NCI-H1417 treated with DMSO at 0.1 percent for 48 hours (cell line): ENCODE data around the gene AGER.
"Not testable (repeated sequence)": the region's sequence is repeated elsewhere in the genome, so short reads cannot be mapped to it uniquely, and the experiment has no call there.

ENCODE experiments used
- DNase-seq: peaks from one replicate; lab custom pipeline; 2025; lab: John Stamatoyannopoulos, UW

The AGER gene

GRCh38 chr6:32198866-32199265 lies 14.8 kb upstream of the AGER start:
- no peak for DNase-seq

DNA sequence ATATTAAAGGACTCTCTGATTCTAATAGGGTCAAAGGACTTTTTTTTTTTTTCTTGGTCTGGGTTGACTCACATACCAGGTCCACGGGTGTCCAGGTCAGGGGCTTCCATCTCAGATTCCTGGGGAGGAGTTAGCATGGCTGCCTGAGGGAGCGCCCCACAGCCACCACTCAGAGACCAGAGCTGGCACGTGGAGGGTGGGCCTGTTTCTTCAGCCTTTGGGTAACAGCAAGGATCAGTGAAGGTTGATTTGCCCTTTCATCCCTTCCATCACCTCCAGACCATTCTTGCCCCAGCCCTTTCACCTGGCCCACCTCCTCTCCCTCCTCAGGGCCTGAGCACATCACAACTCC lies 14.3 kb upstream of the AGER start:
- no peak for DNase-seq

GRCh38 chr6:32196682-32197616 lies 12.9 kb upstream of the AGER start:
- peak; percentile 10 for DNase-seq

DNA sequence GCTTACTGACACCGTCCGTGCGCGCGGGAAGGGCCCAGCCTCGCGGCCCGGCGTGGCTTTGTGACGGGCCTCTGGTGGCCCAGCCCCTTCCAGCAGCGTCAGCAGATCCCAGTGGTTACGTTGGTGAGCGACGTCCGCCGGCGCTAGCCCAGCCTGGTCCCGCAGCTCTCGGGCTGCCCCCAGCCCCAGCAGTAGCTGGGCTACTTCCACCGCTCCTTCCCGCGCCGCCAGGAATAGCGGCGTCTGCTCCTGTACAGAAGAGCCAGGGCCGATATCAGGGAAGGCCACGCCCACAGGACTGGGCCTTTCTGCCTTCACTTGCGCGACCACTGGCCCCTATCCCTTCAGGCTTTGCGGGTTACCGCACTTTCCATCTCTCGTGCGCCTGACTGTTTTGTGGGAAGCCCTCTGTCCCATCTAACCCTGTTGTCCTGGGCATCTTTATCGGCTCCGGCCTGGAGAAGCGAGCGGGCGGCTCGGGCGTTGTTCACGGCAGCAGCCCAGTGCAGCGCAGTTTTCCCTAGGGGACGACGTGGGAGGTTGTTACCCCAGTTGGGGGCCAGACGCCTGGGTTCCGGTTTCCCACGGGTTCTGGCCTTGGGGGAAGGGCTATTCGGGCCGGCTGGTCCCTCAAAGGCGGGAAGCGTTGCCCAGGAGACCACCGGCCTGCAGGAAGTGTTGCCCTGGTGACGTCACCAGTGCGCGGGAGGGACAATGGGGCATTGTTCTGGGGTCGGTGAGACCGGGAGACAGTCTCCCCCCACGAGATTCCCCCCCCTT lies 12.0 kb upstream of the AGER start:
- DNase-seq: peak; percentile 18

- DNase-seq: peak; percentile 82
These were observed 11.5 kb upstream of the AGER start for GRCh38 chr6:32195652-32195901.

- no peak for DNase-seq
These were observed 11.0 kb upstream of the AGER start for GRCh38 chr6:32194825-32195651.

DNA sequence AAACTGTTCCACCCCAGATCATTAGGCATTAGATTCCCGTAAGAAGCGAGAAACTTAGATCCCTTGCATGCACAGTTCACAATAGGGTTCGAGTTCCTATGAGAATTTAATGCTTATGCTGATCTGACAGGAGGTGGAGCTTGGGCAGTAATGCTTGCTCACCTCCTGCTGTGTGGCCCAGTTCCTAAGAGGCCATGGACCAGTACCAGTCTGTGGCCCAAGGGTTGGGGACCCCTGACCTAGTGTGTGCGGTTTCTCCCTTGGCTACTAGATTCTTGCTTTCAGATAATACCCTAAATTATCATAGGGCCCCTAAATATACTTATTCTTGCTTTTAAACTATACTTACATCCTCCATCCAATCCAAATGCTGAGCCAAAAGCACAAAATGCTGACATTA lies 10.3 kb upstream of the AGER start:
- no peak for DNase-seq

GRCh38 chr6:32193096-32193495 lies 9.0 kb upstream of the AGER start:
- DNase-seq: not testable (repeated sequence)

DNA sequence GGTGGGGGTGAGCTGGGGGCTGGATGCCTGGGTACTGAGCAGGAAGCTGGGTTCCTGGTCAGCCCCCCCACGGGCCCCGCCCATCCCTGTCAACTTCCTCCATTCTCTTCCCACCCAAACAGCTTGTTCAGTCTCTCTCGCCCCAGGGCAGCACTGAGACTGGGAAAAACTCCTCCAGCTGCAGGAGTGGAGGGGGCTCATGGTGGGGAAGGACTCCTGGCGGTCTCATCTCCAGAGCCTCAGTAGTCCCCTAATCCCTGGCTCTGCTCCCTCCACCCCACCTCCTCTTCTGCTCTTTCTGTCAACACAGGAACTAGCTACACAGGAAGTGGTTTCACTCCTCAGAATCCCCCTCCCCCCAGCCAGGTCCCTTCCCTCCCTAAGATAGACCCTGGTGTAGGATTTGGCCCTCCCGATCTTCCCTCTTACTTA lies 8.6 kb upstream of the AGER start, which contains the start of gene GPSM3:
Gene GPSM3 (minus strand): TSS at position 36 of the 432 bp plus-strand sequence. CDS start 130 bp downstream, outside the sequence.
- no peak for DNase-seq

DNA sequence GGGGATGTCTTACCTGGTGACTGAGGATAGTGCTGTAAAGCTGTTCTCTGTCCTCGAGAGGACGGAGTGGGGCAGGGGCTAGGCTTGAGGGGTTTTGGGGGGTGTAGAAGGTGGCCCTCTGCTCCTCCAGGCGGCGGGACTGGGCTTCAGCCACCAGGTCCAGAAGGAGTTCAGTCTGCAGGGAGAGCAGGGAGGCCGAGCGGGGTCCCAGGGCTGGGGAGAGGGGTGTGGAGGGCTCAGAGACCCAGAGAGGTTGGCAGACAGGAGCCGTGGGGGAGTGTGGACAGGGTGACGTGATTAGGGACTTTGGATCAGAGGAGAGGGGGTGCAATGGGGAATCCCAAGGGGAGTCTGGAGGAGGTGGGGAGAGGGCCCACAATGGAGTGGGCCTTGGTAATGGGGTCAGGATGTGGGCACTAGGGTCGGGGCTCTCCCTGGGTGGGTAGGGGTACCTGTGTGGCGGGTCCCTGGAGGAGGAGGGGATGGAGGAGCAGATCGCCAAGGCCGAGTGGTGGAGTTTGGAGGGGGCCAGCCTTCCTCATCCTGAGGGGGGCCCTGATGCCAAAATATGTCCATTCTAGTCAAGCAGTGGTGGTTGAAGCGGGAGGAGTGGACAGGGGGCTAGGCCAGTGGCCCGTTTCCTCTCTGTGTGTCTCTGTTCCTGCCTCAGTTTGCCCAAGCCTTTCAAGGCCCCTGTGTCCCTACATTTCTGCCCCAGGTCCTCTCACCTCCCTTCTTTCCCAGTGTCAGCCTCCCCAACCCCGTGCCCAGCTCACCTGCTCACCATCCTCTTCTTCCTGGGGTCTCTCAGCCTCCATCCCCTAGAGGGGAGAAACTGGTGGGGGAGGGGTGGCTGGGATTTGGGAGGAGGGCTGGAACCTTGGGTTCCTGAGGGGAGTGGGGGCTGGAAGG lies 7.9 kb upstream of the AGER start:
- DNase-seq: no peak

- no peak for DNase-seq
These were observed 7.0 kb upstream of the AGER start for GRCh38 chr6:32190911-32191677.

- DNase-seq: peak; percentile 53
These were observed 6.2 kb upstream of the AGER start, which contains the start of gene PBX2 for GRCh38 chr6:32190054-32190851. TSS of gene PBX2 (minus strand) at chr6:32190202. CDS start at chr6:32189915, 287 bp downstream.

GRCh38 chr6:32189742-32190053 lies 5.6 kb upstream of the AGER start:
- no peak for DNase-seq

DNA sequence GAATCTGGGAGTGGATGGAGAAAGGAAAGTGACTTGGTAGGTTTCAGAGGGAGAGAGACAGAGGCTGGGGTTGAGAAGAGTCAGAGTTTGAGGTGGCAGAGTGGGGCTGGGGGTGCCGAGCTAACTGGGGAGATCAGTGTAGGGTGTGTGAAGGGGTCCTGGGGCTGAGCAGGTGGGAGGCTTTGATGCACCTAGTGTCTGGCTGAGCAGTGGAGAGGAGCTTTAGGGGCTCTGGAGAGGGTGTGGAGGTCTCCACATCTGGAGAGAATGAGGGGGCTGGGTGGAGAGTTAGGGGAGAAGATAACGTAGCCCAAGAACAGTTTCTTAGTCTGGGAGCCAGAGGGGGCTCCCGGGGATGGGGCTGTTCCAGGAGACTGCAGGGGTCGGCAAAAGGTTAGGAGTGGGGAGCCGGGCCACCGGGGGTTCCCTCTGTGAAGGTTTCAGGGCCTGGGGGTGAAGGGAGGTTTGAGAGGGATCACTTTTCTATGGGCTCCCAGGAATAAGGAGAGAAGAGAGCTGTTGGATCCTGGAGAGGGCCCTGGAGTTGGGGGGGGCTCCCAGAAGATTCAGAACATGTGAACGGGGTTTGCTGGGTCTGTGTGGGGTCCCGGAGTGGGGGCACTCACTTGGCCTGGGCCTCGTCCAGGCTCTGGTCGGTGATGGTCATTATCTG lies 5.2 kb upstream of the AGER start:
- DNase-seq: no peak

DNA sequence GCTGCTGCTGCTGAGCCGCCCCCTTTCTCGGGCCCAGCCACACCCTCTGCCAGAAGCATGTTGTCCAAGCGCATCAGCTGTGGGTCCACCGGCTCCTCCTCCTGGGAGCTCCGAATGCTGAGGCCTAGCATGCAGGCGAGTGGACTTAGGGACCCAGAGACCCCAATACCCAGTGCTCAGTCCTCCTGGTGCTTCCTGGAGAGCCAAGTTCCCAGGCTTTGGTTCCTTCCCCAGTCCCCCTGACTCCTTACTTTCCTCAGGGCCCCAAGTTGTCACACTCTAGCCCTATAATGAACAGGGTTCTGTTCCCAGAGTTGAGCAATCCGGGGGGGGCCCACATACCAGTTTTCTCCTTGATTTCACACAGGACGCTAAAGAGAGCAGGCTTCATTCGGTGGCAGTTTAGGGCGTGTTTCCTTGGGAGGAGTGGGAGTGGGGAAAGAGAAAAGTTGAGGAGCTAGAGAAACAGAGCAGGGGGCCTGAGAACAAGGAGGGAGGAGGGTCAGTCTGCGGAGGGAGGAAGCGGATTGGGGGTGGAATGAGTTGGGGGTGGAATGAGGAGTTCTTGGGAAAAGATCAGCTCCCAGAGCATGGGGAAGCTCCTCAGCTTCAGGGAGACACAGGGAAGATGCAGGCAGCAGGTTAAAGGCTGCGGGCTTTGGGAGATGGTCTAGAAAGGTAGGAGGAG lies 4.5 kb upstream of the AGER start:
- DNase-seq: no peak

DNA sequence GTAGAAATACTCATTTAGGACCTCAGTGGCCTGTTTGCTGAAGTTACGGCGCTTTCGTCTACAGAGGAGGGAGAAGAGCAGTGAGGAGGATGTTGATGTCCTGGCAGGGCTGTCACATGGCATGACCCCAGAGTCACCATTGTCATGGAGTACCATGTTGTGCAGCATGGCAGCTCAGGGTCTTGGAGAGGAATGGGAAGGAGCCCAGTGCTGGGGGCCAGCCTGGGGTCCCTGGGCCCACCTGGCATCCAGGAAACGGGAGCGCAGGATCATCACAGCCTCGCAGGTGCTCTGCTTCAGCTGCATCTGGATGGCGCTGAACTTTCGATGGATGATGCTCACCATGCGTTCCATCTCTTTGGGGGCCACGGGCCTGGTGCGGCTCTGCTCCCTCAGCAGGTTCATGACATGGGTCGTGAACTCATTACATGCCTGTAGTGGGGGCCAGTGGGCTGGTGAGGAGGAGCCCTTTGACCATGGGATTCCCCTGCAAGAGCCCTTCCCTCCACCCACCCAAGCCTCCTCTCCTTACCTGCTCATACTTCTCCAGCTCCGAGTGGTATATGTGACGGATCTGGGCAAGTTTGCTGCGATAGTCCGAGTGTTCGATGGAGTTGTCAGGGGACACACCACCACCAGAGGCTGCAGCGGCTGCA lies 3.8 kb upstream of the AGER start:
- DNase-seq: not testable (repeated sequence)

GRCh38 chr6:32187009-32187709 lies 3.1 kb upstream of the AGER start:
- DNase-seq: no peak
